ENCODE results near the gene PPP1CB. TPM values are rescaled to one million over a fixed set of nuclear protein-coding genes. Genes with fewer than 3 reads are reported as not detected.
A peak's percentile ranks its signal among the peaks of the same experiment; 100 is the strongest.

Gene PPP1CB
- 100 to 1,000 TPM; 250 to 256 TPM for total RNA-seq

DNA sequence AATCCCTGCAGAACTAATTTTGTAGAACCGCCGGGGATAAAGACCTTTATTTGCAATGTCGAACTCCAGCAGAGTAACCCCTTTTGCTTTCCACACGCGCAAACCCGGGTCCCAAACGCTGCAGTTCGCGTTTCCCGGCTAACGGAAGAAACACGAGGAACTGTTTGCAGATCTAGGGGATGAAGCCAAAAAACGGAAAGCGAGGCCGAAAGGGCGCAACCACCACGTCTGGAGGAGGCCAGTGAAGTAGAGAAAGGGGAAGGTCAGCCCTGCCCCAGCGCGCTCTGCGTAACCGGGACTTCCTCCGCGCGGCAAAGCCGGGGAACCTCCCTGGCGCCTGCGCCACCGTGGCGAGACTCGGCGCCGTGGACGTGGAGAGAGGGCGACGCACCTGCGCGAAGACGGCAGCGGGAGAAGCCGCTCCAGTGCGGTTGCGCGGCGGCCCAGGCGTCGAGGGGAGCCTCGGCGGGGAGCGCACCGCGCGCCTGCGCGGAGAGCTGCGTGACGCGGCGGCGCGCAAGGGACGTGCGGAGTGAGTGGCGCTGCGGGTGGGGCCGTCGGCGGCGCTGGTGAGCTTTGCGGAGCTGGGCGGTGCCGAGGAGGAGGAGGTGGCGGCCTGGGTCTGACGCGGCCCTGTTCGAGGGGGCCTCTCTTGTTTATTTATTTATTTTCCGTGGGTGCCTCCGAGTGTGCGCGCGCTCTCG lies at the start of gene PPP1CB:
Gene PPP1CB, plus strand, starts transcription at position 579 of the 704 bp plus-strand sequence. CDS start 295 bp downstream, outside the sequence.
- Mint-ChIP-seq H3K9me3 (no peaks in the 10 kb centered on the region), H3K4me3 (peak within 1 kb of the TSS; percentile 95 to 100), H3K36me3 (ENCODE audit: insufficient read depth in 2 of 2) (peaks cover 2 to 9% of the 10 kb centered on the region in 2 donors), H3K27me3 (ENCODE audit: low read depth) (no peaks in the 10 kb centered on the region), H3K27ac (peak within 1 kb of the TSS; percentile 100), H3K4me1 (ENCODE audit: low read depth) (peaks cover 57% of the 10 kb centered on the region)
- peak; percentile 96 to 97 for DNase-seq
- peak; percentile 88 to 92 for ATAC-seq (replicated peaks in 1 of 2)

DNA sequence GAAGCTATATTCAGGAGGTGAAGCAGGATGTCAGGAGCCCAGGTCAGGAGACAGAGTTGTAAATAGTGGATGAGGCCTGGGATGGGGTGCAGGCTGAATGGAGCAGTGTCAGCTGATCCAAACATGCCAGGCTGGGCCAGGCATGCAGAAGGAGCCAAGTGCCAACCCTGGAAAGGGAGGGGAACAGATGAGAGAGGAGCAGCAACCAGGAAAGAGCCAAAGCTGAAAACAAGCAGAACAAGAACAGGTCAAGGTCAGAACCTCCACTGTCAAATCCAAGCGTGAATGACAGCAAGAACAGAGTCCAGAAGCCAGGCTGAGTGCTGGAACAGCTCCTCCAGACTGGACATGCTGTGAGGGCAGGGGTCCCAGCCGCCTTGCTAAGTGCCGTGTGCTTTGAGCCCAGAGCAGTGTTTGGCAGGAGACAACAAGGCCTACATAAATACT lies 49.2 kb upstream of the PPP1CB start:
- no peak overlapping the region for H3K27ac Mint-ChIP-seq
- H3K27me3 Mint-ChIP-seq (ENCODE audit: low read depth), result no peaks in the 10 kb centered on the region
- H3K4me3 Mint-ChIP-seq, result no peak overlapping the region

DNA sequence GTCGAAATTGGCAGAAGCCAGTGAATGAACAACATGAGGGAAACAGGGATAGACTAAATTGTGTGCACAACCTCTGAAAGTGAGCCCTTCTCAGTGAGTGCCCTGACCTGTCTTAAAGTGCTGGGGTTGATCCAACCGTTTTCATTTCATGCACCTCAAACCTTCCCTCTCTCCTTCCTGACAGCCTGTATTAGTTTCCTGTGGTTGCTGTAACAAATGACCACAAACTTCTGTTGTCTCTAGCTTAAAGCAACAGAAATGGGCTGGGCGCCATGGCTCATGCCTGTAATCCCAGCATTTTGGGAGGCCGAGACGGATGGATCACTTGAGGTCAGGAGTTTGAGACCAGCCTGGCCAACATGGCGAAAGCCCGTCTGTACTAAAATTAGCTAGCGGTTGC lies 48.8 kb upstream of the PPP1CB start:
- peaks cover 7 to 12% of the 10 kb centered on the region in 2 donors for H3K9me3 Mint-ChIP-seq
- no peak for ATAC-seq (replicated peaks in 1 of 2)

More for the DNA sequence above, 49.2 kb upstream of the PPP1CB start:
- H3K9me3 Mint-ChIP-seq, result peaks cover 7 to 12% of the 10 kb centered on the region in 2 donors
- no peaks in the 10 kb centered on the region for H3K4me1 Mint-ChIP-seq (ENCODE audit: low read depth)
- H3K36me3 Mint-ChIP-seq (ENCODE audit: insufficient read depth in 2 of 2), result peaks cover 2 to 8% of the 10 kb centered on the region in 2 donors
- DNase-seq (no peak), ATAC-seq (replicated peaks in 1 of 2) (no peak)

DNA sequence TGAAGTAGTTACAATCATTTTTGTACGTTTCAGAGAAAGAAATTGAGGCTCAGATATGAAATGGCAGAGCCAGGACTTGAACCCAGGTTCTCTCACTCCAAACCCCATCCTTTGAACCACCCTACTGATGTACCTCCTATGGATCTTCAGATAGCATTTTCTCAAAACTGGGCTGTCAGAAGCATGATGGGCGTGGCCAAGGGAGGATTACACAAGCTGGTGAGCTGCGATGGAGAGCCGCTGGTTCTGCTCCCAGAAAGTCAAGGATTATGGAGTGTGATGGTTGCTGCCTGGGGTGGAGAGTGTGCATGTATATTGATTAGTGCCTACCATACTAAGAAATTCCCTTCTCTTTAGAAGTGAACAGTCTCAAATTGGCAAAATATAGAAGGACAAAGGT lies 47.0 kb upstream of the PPP1CB start:
- Mint-ChIP-seq H3K27me3 (ENCODE audit: low read depth) (no peaks in the 10 kb centered on the region), H3K4me3 (no peak overlapping the region), H3K36me3 (ENCODE audit: insufficient read depth in 2 of 2) (peaks cover 2 to 8% of the 10 kb centered on the region in 2 donors), H3K4me1 (ENCODE audit: low read depth) (no peaks in the 10 kb centered on the region), H3K27ac (no peak overlapping the region), H3K9me3 (peaks cover 7 to 12% of the 10 kb centered on the region in 2 donors)
- ATAC-seq (replicated peaks in 1 of 2) (no peak), DNase-seq (no peak)

More for the DNA sequence above, 48.8 kb upstream of the PPP1CB start:
- peaks cover 2 to 8% of the 10 kb centered on the region in 2 donors for H3K36me3 Mint-ChIP-seq (ENCODE audit: insufficient read depth in 2 of 2)
- no peak overlapping the region for H3K4me3 Mint-ChIP-seq
- DNase-seq, result no peak
- no peaks in the 10 kb centered on the region for H3K4me1 Mint-ChIP-seq (ENCODE audit: low read depth)
- H3K27ac Mint-ChIP-seq, result no peak overlapping the region
- H3K27me3 Mint-ChIP-seq (ENCODE audit: low read depth), result no peaks in the 10 kb centered on the region

DNA sequence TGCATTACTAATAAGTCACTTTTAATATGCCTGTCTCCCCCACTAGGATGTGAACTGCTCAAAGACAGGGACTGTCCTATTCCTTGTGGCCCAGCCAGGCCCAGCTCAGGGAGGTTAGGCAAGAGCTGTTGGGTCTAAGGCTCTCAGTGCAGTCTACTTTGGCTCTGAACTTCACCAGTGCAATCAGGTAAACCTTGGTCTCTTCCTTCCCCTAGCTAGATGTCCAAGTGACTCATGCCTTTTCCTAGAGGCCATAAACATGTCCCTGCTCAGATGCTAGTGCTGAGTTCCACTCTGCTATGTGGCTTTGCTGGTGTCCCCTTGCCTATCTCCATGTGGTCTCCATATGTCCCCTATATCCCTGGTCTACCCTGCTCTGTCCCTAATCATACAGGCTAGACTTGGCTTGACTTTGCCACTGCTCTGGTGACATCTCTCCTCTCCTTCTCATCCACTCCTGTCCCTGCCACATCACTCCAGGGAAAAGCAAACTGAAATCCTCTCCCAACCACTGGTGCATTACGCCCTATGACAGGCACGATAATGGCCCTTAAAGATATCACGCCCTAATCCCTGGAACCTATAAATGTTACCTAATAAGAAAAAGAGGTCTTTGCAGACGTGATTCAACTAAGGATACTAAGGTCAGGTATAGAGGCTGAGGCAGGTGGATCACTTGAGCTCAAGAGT lies 45.7 kb upstream of the PPP1CB start:
- no peak for ATAC-seq (replicated peaks in 1 of 2)
- Mint-ChIP-seq H3K4me1 (ENCODE audit: low read depth) (no peaks in the 10 kb centered on the region), H3K9me3 (peaks cover 7 to 12% of the 10 kb centered on the region in 2 donors), H3K27ac (no peak overlapping the region), H3K4me3 (no peak overlapping the region), H3K36me3 (ENCODE audit: insufficient read depth in 2 of 2) (peaks cover 2 to 8% of the 10 kb centered on the region in 2 donors), H3K27me3 (ENCODE audit: low read depth) (no peaks in the 10 kb centered on the region)
- DNase-seq, result no peak

DNA sequence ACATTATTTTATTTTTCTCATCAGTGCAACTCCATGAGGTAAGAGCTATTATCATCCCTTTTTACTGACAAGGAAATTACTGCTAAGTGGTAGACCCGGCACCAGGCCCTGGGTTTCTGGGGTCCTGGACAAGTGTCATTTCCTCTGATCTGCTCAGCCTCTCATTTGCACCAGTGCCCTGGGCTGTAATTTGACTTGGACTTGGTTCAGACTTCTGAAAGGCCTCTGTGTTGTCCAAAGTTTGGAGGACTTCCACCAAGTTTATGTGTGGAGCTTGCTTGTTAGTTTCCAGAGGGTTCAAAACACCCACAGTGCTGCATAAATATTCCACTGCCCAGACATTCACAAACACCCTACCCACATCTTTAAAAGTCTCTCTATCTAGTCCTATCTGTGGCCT lies 44.0 kb upstream of the PPP1CB start:
- H3K4me1 Mint-ChIP-seq (ENCODE audit: low read depth), result peaks cover 7% of the 10 kb centered on the region
- H3K27me3 Mint-ChIP-seq (ENCODE audit: low read depth), result no peaks in the 10 kb centered on the region
- no peak for ATAC-seq (replicated peaks in 1 of 2)

DNA sequence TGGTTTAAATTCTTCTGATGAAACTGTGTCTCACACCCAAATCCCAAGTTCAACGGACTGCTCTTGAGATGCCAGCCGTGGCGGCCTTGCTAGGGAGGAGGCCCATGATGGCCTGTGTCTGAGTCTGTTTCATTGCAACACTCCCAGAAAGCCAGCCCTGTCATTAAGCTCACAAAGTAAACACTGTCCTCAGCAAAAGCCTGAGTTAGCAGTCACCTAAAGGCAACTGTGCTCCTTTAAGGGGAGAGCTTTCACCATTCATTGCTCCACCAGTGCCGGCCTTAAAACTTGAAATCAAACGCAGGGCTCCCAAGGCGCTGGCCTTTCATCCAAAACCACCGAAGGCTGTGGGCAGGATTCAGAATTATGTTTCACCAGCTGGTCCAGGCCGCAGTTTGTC lies 42.5 kb upstream of the PPP1CB start:
- Mint-ChIP-seq H3K27me3 (ENCODE audit: low read depth) (no peaks in the 10 kb centered on the region), H3K27ac (no peak overlapping the region)
- ATAC-seq (replicated peaks in 1 of 2), result no peak

More for the DNA sequence above, 44.0 kb upstream of the PPP1CB start:
- DNase-seq, result no peak
- H3K36me3 Mint-ChIP-seq (ENCODE audit: insufficient read depth in 2 of 2), result peaks cover 2 to 8% of the 10 kb centered on the region in 2 donors
- H3K4me3 Mint-ChIP-seq, result no peak overlapping the region
- peaks cover 7 to 12% of the 10 kb centered on the region in 2 donors for H3K9me3 Mint-ChIP-seq
- no peak overlapping the region for H3K27ac Mint-ChIP-seq

DNA sequence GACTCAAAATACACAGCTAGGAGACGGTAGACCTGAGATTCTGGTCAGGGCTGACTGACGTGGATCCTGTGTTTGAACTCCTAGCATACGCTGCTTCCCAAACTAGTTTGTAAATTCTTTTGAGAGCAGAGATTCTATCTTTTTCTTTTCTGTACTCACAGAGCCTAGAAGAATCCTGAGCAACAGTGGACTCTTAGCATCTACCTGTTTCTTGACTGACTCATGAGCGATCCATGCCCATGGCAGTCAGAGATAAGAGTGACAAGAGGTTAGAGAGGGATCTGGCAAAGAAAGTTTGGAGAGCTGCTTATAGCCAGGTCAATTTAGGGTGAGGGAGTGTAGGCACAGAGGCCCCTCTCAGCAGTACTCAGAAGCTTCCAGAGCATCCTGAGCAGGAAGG lies 41.1 kb upstream of the PPP1CB start:
- Mint-ChIP-seq H3K27ac (no peak overlapping the region), H3K4me3 (no peak overlapping the region), H3K36me3 (ENCODE audit: insufficient read depth in 2 of 2) (peaks cover 2 to 3% of the 10 kb centered on the region in 2 donors), H3K4me1 (ENCODE audit: low read depth) (peaks cover 21% of the 10 kb centered on the region), H3K27me3 (ENCODE audit: low read depth) (no peaks in the 10 kb centered on the region), H3K9me3 (peaks cover 6 to 8% of the 10 kb centered on the region in 2 donors)
- DNase-seq (no peak), ATAC-seq (replicated peaks in 1 of 2) (no peak)

More for the DNA sequence above, 42.5 kb upstream of the PPP1CB start:
- no peak overlapping the region for H3K4me3 Mint-ChIP-seq
- no peak for DNase-seq
- peaks cover 18% of the 10 kb centered on the region for H3K4me1 Mint-ChIP-seq (ENCODE audit: low read depth)
- H3K36me3 Mint-ChIP-seq (ENCODE audit: insufficient read depth in 2 of 2), result peaks cover 2 to 8% of the 10 kb centered on the region in 2 donors
- H3K9me3 Mint-ChIP-seq, result peaks cover 7 to 12% of the 10 kb centered on the region in 2 donors

DNA sequence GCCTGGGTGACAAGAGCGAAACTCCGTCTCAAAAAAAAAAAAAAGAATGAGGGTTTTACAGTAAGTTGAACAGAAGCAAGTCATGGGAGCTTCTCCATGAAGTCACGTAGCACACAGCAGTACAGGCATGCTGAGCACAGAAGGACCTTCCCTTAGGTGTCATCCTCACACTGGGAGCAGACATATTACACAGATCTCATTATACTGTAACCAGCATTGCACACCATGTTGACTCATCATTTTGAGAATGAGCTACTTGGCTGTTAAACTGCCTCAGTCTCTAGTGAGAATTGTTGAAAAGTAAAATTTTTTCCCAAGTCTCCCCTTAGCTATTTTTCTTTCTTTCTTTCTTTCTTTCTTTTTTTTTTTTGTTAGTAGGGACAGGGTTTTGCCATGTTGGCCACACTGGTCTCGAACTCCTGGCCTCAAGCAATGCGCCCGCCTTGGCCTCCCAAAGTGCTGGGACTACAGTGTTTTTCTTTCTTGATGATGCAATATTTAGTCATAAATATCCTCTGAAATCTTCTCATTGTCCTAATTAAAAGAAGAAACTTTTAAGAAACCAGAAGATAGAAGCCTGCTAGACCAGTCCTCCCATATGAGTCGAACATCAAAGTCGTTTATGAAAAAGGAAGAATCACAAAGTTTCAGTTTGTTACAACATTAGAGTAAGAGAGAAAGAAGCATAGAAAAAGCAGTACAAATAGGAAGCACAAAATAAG lies 37.9 kb upstream of the PPP1CB start:
- DNase-seq (peak; percentile 4 to 9), ATAC-seq (replicated peaks in 1 of 2) (peak; percentile 87 to 91)
- Mint-ChIP-seq H3K9me3 (no peaks in the 10 kb centered on the region), H3K27me3 (ENCODE audit: low read depth) (no peaks in the 10 kb centered on the region), H3K27ac (peak overlapping the region; percentile 94), H3K4me3 (peak overlapping the region; percentile 10 to 18), H3K36me3 (ENCODE audit: insufficient read depth in 2 of 2) (no peaks in the 10 kb centered on the region), H3K4me1 (ENCODE audit: low read depth) (peaks cover 39% of the 10 kb centered on the region)

DNA sequence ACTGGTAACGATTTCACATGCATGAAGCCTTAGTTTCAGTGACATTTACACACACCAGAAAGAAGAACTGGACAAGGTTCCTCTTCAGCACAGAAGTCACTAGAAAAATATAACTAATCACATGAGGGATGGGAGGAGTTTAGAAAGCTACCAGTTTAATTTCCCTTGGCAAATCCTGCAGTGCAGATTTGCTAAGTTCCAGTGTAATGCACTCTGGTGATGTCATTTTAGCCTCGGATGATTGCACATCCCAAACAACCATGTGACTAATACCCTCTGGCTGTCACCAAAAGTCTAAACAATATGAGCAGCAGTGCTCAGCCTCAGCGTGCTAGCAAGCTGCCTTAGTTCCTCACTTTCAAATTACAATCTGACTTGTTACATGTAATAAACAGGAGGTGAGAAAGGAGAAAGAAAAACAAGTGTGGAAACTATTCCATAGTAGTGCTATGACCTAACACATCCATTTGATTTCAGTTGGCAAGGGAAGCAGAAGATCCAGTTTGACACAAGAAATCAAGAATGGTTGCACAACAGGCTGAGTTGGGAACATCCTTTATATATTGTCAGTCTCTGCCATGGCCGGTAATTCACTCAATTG lies 35.3 kb upstream of the PPP1CB start:
- peak; percentile 46 to 48 for ATAC-seq (replicated peaks in 1 of 2)
- peak in 1 of 2 donors; percentile 7 for DNase-seq

DNA sequence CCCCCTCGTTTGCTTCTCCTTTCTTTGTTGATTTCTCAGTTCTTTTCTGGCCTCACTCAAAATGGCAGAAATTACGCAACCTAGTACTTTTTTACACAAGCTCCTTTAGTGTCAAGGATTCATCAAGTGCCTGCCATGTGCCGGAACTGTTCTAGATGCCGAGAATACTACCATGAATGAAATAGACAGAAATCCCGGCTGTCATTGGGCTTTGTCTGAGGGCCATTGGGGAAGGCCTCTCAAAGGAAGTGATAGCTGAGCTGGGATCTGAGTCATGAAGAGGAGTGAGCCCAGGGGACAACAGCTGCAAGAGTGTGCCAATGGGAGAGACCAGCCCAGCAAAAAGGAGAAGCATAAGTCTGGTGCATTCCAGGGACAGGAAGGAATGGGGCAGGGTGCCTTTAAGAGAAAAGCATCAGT lies 34.3 kb upstream of the PPP1CB start:
- ATAC-seq (replicated peaks in 1 of 2), result no peak
- no peaks in the 10 kb centered on the region for H3K27me3 Mint-ChIP-seq (ENCODE audit: low read depth)
- H3K9me3 Mint-ChIP-seq, result no peaks in the 10 kb centered on the region
- no peak overlapping the region for H3K27ac Mint-ChIP-seq
- no peak overlapping the region for H3K4me3 Mint-ChIP-seq
- H3K36me3 Mint-ChIP-seq (ENCODE audit: insufficient read depth in 2 of 2), result no peaks in the 10 kb centered on the region
- H3K4me1 Mint-ChIP-seq (ENCODE audit: low read depth), result peaks cover 32% of the 10 kb centered on the region
- DNase-seq, result no peak

More for the DNA sequence above, 35.3 kb upstream of the PPP1CB start:
- Mint-ChIP-seq H3K36me3 (ENCODE audit: insufficient read depth in 2 of 2) (no peaks in the 10 kb centered on the region), H3K4me3 (no peak overlapping the region), H3K9me3 (no peaks in the 10 kb centered on the region), H3K4me1 (ENCODE audit: low read depth) (peaks cover 39% of the 10 kb centered on the region), H3K27ac (no peak overlapping the region), H3K27me3 (ENCODE audit: low read depth) (no peaks in the 10 kb centered on the region)

DNA sequence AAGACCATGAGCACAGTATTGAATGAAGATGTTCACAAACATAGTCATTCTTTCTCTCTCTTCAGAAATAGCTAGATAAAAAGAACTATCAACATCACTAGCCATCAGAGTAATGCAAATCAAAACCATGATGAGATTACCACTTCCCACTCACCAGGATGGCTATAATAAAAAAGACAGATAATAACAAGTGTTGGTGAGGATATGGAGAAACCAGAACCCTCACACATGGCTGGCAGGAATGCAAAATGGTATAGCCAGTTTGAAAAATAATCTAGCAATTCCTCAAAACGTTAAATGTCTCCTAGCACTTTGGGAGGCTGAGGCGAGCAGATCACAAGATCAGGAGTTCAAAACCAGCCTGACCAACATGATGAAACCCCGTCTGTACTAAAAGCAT lies 31.3 kb upstream of the PPP1CB start:
- H3K9me3 Mint-ChIP-seq, result no peaks in the 10 kb centered on the region
- ATAC-seq (replicated peaks in 1 of 2) (no peak), DNase-seq (no peak)
- H3K27me3 Mint-ChIP-seq (ENCODE audit: low read depth), result no peaks in the 10 kb centered on the region
- H3K27ac Mint-ChIP-seq, result no peak overlapping the region
- H3K4me1 Mint-ChIP-seq (ENCODE audit: low read depth), result peaks cover 19% of the 10 kb centered on the region
- H3K36me3 Mint-ChIP-seq (ENCODE audit: insufficient read depth in 2 of 2), result no peaks in the 10 kb centered on the region
- H3K4me3 Mint-ChIP-seq, result no peak overlapping the region

Measured in activated T-cell treated with anti-CD3 and anti-CD28 coated beads, Interleukin-2, amount 50 U/mL, for 72 hours (primary cell).